PC-9 (cell line): ENCODE data around the gene THSD7B. TPM values are rescaled to one million over a fixed set of nuclear protein-coding genes. Genes with fewer than 3 reads are reported as not detected.

Experiments used
- BruUV-seq: library from RNA; stranded (reverse); fragments of 400-500 nt; replicated peaks from 2 replicates; lab custom pipeline; 2021; lab: Mats Ljungman, UMichigan
- CTCF ChIA-PET: fragments of 300-600 bp; sonication (Branson Sonifier 250); formaldehyde crosslinking; loops from one replicate; lab custom pipeline; 2022; ENCODE audit warnings: antibody characterized with exemption; lab: Charles Lee
- POLR2A ChIA-PET: fragments of 300-600 bp; sonication (Branson Sonifier 250); formaldehyde crosslinking; loops from one replicate; lab custom pipeline; 2022; ENCODE audit warnings: antibody characterized with exemption; ENCODE audit not compliant: unreplicated experiment; lab: Charles Lee
- DNase-seq, 2 experiments: peaks; one replicate each; pipeline versions ENCODE4 v3.0.0 to v3.0.0-alpha.2; 2015 to 2022; ENCODE audit warnings: mixed read lengths in 1 of 2
- H2AFZ ChIP-seq: fragments of 200-600 bp; sonication (generic); 2 replicates; pipeline ENCODE4 v1.8.1; 2017; ENCODE audit warnings: antibody characterized with exemption
- H3F3A ChIP-seq: fragments of 200-600 bp; sonication (generic); 2 replicates; pipeline ENCODE4 v1.8.1; 2017; ENCODE audit warnings: antibody characterized with exemption, mild to moderate bottlenecking, low read depth; ENCODE audit not compliant: insufficient read depth
- H3K27ac ChIP-seq: fragments of 200-600 bp; sonication (generic); 2 replicates; pipeline ENCODE4 v1.6.1; 2016; ENCODE audit warnings: mixed run types
- H3K27me3 ChIP-seq: fragments of 200-600 bp; sonication (generic); 2 replicates; pipeline ENCODE4 v1.6.1; 2016; ENCODE audit warnings: low read depth, mixed run types; ENCODE audit not compliant: insufficient read depth
- H3K36me3 ChIP-seq: fragments of 200-600 bp; sonication (generic); 2 replicates; pipeline ENCODE4 v1.6.1; 2016; ENCODE audit warnings: low read depth, mixed run types
- H3K4me1 ChIP-seq: fragments of 200-600 bp; sonication (generic); replicated peaks from 2 replicates; pipeline ENCODE4 v1.6.1; 2016; ENCODE audit warnings: mixed run types; ENCODE audit not compliant: insufficient read depth
- H3K4me2 ChIP-seq: fragments of 200-600 bp; sonication (generic); 2 replicates; pipeline ENCODE4 v1.6.1; 2017; ENCODE audit warnings: mixed run types
- H3K4me3 ChIP-seq: fragments of 200-600 bp; sonication (generic); 2 replicates; pipeline ENCODE4 v1.6.1; 2016; ENCODE audit warnings: mixed run types
- H3K79me2 ChIP-seq: fragments of 200-600 bp; sonication (generic); 2 replicates; pipeline ENCODE4 v1.6.1; 2017; ENCODE audit warnings: low read depth, mixed run types
- H3K9me2 ChIP-seq: fragments of 200-600 bp; sonication (generic); 2 replicates; pipeline ENCODE4 v1.8.1; 2017; ENCODE audit warnings: mild to moderate bottlenecking; ENCODE audit not compliant: insufficient read depth
- H3K9me3 ChIP-seq: fragments of 200-600 bp; sonication (generic); 2 replicates; pipeline ENCODE4 v1.8.1; 2016; ENCODE audit warnings: low read depth; ENCODE audit not compliant: insufficient read depth
- H4K20me1 ChIP-seq: fragments of 200-600 bp; sonication (generic); 2 replicates; pipeline ENCODE4 v1.8.1; 2017; ENCODE audit not compliant: insufficient read depth
- CTCF ChIP-seq: fragments of 200-600 bp; sonication (generic); conservative IDR thresholded peaks from 2 replicates; pipeline ENCODE4 v1.6.1; 2017; ENCODE audit warnings: mixed run types, antibody characterized with exemption, mild to moderate bottlenecking, moderate library complexity
- EZH2 ChIP-seq: fragments of 200-600 bp; sonication (generic); IDR thresholded peaks from 2 replicates; pipeline ENCODE4 v1.8.0; 2017; ENCODE audit warnings: antibody characterized with exemption, low read depth
- intact Hi-C: fragments of 100-400 bp; cut with micrococcal nuclease; formaldehyde crosslinking; loops from one replicate; pipeline ENCODE4 v1.10.0; 2022; ENCODE audit not compliant: unreplicated experiment
- total RNA-seq: library from RNA; stranded (reverse); gene quantifications from 2 replicates; pipeline ENCODE4 v1.2.3, GENCODE V29; 2021

The THSD7B gene
- total RNA-seq, 1 experiment from 2014 or later, result not detected

- H3K4me1 ChIP-seq, result no peaks in the 10 kb centered on the region
- H3K4me2 ChIP-seq, result no peak overlapping the region
- no peaks in the 10 kb centered on the region for H3K9me2 ChIP-seq
- no peak overlapping the region for H2AFZ ChIP-seq
- ChIA-PET POLR2A (no interaction called here), CTCF (no interaction called here)
- H3F3A ChIP-seq, result no peaks in the 10 kb centered on the region
- H3K4me3 ChIP-seq, result no peak overlapping the region
- H3K27me3 ChIP-seq, result no peaks in the 10 kb centered on the region
- H4K20me1 ChIP-seq, result no peaks in the 10 kb centered on the region
- H3K9me3 ChIP-seq, result no peaks in the 10 kb centered on the region
- H3K79me2 ChIP-seq, result no peaks in the 10 kb centered on the region
- DNase-seq, result no peak
- no TSS peak for BruUV-seq
- no peak for TF ChIP-seq EZH2
- no peak for TF ChIP-seq CTCF
- intact Hi-C loops, result no loop called here
- H3K27ac ChIP-seq, result no peak overlapping the region
- H3K36me3 ChIP-seq, result no peaks in the 10 kb centered on the region
Measured at GRCh38 chr2:137590102-137590501, 824.8 kb downstream of the THSD7B start.

- no peaks in the 10 kb centered on the region for H3K4me1 ChIP-seq
- no peaks in the 10 kb centered on the region for H3K9me3 ChIP-seq
- H4K20me1 ChIP-seq, result no peaks in the 10 kb centered on the region
- H3K9me2 ChIP-seq, result no peaks in the 10 kb centered on the region
- CTCF ChIA-PET, result no interaction called here
- H3K79me2 ChIP-seq, result no peaks in the 10 kb centered on the region
- no peaks in the 10 kb centered on the region for H3F3A ChIP-seq
- POLR2A ChIA-PET, result no interaction called here
- H3K27ac ChIP-seq, result no peak overlapping the region
- intact Hi-C loops, result no loop called here
- H3K4me2 ChIP-seq, result no peak overlapping the region
- H3K4me3 ChIP-seq, result no peak overlapping the region
- TF ChIP-seq EZH2 (no peak), CTCF (no peak)
- H3K27me3 ChIP-seq, result no peaks in the 10 kb centered on the region
- no peaks in the 10 kb centered on the region for H3K36me3 ChIP-seq
- DNase-seq, result no peak
- no peak overlapping the region for H2AFZ ChIP-seq
- no TSS peak for BruUV-seq
Measured at GRCh38 chr2:137607722-137608318, 842.5 kb downstream of the THSD7B start.

GRCh38 chr2:137638932-137639331, 873.6 kb downstream of the THSD7B start:
- Histone ChIP-seq H3K27ac (no peak overlapping the region), H2AFZ (no peak overlapping the region), H3K4me2 (no peak overlapping the region), H3K79me2 (no peaks in the 10 kb centered on the region), H4K20me1 (no peaks in the 10 kb centered on the region), H3K4me1 (no peaks in the 10 kb centered on the region), H3K9me3 (no peaks in the 10 kb centered on the region), H3K9me2 (no peaks in the 10 kb centered on the region), H3K27me3 (peaks cover 16% of the 10 kb centered on the region; the same call in 1 of the 2 replicates), H3F3A (no peaks in the 10 kb centered on the region), H3K4me3 (no peak overlapping the region), H3K36me3 (no peaks in the 10 kb centered on the region)
- TF ChIP-seq EZH2, result no peak
- no peak for TF ChIP-seq CTCF
- intact Hi-C loops, result no loop called here
- ChIA-PET POLR2A (no interaction called here), CTCF (no interaction called here)
- no peak for DNase-seq
- BruUV-seq, result no TSS peak
